T-helper 9 cell (primary cell): ENCODE data around the gene UBC.
"Not testable (repeated sequence)": the region's sequence is repeated elsewhere in the genome, so short reads cannot be mapped to it uniquely, and the experiment has no call there.

ENCODE experiments used
- DNase-seq: peaks from one replicate; pipeline ENCODE4 v3.0.0-alpha.2; 2020

The UBC gene

GRCh38 chr12:124913474-124914391 is 717 bp downstream of the UBC start:
- peak; percentile 89 for DNase-seq

DNA sequence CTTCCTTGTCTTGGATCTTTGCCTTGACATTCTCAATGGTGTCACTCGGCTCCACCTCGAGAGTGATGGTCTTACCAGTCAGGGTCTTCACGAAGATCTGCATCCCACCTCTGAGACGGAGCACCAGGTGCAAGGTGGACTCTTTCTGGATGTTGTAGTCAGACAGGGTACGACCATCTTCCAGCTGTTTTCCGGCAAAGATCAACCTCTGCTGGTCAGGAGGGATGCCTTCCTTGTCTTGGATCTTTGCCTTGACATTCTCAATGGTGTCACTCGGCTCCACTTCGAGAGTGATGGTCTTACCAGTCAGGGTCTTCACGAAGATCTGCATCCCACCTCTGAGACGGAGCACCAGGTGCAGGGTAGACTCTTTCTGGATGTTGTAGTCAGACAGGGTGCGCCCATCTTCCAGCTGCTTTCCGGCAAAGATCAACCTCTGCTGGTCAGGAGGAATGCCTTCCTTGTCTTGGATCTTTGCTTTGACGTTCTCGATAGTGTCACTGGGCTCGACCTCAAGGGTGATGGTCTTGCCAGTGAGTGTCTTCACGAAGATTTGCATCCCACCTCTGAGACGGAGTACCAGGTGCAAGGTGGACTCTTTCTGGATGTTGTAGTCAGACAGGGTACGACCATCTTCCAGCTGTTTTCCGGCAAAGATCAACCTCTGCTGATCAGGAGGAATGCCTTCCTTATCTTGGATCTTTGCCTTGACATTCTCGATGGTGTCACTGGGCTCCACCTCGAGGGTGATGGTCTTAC is 1.7 kb downstream of the UBC start:
- not testable (repeated sequence) for DNase-seq

DNA sequence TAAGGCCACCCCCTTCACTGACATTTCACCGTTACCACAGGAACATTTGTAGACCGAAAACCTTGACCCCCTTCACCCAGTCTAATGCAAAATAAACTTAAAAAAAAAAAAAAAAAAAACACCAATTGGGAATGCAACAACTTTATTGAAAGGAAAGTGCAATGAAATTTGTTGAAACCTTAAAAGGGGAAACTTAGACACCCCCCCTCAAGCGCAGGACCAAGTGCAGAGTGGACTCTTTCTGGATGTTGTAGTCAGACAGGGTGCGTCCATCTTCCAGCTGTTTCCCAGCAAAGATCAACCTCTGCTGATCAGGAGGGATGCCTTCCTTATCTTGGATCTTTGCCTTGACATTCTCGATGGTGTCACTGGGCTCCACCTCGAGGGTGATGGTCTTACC is 2.9 kb downstream of the UBC start:
- not testable (repeated sequence) for DNase-seq

DNA sequence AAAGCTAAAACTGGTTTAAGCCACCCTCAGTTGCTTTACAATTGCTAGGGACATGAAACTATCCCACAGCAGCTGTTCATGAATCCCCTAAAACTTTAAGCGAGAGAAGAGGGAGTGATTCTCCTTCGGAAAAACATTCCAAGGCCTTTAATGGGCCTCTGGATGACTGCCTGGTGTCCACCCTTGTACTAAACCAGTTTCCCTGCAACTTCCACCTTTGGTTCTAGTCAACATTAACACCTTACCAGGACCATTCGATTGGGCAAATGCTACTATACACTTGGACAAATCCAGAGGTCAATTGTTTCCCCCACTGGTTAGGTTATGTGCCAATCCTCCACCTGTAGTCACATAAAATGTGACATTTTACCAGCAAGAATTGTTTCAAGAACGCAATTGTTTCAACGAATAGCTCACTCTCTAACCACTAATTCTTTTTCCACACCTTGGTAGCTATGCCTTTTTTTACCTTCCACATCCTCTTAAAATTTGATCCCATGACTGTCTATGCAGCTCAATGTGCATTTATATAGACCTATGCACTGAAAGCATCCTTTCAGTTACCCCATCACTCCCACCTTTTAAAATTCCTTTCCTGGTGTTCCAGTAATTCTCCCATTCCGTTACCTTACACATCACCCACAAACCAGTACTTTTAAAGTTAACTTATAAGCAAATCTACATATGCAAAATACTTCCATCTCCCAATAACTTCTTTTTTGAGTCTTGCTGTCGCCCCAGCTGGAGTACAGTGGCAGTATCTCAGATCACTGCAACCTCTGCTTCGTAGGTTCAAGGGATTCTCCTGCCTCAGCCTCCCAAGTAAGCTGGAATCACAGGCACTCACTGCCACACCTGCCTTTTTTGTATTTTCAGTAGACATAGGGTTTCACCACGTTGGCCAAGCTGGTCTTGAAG is 3.6 kb downstream of the UBC start:
- no peak for DNase-seq

DNA sequence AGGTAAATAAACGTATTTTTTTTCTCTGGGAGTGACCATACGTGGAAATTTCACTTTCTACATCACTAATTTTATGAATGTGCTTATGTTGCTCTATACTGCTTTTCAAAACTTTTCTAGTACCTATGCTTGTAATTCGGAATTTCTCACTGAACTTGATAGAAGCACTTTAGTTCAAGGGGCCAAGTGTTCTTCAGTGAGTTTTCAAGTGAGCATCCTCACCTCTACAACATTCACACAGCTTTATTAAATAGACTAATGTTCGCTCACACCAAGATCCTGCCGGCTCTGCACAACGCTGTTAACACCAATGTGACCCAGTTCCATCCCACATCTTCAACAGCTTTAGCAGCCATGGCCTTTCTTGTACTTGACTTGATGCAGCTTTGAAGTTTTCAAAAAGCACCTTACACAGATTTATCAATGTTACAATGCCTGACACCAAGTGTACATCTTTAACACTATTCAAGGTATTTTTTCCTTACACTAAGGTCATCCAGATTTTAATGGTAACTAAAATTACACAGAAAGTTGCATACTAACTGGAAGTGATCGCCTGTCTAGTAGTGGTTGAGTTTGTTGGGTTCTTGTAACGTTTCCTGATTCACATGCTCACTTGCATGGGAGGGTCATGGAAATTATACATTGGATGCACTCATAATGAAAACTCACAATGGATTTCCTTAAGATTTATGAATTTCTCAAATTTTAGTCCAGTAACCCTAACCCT is 4.5 kb downstream of the UBC start:
- DNase-seq, result no peak

- DNase-seq, result peak; percentile 82
These were observed 7.7 kb downstream of the UBC start for GRCh38 chr12:124906606-124907261.

DNA sequence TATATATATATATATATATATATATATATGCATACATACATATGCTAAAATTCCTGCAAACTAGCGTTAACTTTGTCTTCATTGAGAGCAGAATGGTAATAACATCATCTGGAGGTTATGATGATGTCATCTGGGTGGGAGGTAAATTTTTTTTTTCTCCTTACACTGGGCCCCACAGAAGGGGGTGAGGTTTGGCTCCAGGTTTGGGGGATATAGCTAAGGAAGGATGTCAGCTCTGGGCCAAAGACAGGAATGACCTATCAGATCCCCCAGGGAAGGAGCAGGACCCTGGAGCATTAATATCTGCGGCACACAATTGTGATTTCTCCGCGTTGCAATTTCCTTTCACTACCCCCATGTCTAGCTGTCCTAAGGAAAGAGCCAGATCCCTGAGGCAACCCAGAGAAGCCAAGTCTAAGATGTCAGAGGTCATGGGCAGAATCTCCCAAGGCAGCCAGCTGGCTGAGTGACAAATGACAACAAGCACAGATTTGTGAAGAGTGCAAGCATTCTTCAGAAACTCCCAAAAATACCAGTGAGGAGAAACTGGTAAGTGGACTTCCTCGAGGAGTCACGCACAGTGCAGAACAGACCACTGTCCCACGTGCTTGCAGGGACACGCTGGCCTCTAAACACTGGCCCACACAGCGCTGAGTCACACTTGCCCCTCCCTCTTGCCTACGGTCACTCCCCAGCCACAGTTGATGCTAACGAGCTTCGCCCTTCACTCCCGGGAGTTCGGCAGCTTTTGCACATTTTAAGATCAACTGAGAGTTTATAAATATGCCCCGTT is 9.9 kb downstream of the UBC start:
- DNase-seq, result no peak

DNA sequence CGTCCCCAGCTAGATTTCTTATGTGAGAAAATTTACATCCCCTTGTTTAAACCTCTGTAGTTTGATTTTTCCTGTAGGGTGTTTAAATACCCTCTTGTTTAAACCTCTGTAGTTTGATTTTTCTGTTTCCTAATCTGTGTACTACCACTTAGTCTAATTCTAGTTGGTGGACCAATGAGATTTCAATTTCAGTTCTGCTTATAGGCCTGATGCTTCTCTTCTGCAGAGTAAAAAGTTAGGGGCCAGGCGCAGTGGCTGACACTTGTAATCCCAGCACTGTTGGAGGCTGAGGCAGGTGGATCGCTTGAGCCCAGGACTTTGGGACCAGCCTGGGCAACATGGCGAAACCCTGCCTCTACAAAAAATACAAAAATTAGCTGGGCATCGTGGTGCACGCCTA is 11.5 kb downstream of the UBC start:
- no peak for DNase-seq

- DNase-seq, result no peak
These were observed 13.4 kb downstream of the UBC start for GRCh38 chr12:124901003-124901402.

- DNase-seq, result not testable (repeated sequence)
These were observed 14.1 kb downstream of the UBC start for GRCh38 chr12:124900345-124900795.

DNA sequence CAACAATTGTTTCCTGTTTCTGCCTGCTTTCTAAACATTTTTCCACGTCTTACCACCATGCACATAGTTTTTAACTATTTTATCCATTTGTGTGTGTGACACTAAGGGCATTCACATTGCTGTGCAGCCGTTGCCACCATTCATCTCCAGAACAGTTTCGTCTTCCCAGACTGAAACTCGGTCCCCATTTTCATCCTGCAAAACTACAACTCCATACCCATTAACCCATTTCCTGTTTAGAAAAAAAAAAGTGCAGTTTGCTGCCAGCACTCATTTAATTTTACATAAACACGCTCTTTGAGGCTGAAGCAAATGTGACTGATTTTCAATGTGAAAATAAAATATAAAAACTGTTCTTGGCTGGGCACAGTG is 15.5 kb downstream of the UBC start:
- no peak for DNase-seq

- DNase-seq, result peak; percentile 46
These were observed 16.1 kb downstream of the UBC start for GRCh38 chr12:124898200-124898922.

- DNase-seq, result no peak
These were observed 18.0 kb downstream of the UBC start for GRCh38 chr12:124896461-124896860.

DNA sequence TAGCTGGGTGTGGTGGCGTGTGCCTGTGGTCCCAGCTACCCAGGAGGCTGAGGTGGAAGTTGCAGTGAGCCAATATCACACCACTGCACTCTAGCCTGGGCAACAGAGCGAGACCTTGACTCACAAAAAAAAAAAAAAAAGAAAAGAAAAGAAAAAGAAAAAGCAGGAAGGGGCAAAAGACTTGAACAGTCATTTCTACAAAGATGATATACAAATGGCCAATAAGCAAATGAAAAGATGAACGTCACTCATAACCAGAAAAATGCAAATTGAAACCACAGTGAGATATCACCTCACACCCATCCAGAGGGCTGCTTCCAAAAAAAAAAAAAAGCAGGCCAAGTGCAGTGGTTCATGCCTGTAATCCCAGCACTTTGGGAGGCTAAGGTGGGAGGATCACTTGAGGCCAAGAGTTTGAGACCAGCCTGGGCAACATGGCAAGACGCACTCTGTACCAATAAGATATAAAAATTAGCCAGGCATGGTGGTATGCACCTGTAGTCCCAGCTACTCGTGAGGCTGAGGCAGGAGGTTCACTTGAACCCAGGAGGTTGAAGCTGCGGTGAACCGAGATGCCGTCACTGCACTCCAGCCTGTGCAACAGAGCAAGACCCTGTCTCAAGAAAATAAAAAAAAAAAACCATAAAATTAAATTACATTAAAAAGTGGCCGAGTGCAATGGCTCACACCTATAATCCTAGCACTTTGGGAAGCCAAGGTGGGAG is 20.5 kb downstream of the UBC start:
- no peak for DNase-seq

GRCh38 chr12:124888260-124888659 is 26.2 kb downstream of the UBC start:
- no peak for DNase-seq

DNA sequence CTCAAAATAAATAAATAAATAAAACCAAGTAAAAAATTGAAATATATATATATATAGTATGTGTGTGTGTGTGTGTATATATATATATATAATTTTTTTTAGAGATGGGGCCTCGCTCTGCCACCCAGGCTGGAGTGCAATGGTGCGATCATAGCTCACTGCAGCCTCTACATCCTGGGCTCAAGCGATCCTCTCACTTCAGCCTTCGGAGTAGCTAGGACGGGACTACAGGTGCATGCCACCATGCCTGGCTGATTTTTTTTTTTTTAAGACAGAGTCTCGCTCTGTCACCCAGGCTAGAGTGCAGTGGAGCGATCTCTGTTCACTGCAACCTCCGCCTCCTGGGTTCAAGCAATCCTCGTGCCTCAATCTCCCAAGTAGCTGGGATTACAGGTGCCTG is 26.7 kb downstream of the UBC start:
- DNase-seq, result not testable (repeated sequence)

DNA sequence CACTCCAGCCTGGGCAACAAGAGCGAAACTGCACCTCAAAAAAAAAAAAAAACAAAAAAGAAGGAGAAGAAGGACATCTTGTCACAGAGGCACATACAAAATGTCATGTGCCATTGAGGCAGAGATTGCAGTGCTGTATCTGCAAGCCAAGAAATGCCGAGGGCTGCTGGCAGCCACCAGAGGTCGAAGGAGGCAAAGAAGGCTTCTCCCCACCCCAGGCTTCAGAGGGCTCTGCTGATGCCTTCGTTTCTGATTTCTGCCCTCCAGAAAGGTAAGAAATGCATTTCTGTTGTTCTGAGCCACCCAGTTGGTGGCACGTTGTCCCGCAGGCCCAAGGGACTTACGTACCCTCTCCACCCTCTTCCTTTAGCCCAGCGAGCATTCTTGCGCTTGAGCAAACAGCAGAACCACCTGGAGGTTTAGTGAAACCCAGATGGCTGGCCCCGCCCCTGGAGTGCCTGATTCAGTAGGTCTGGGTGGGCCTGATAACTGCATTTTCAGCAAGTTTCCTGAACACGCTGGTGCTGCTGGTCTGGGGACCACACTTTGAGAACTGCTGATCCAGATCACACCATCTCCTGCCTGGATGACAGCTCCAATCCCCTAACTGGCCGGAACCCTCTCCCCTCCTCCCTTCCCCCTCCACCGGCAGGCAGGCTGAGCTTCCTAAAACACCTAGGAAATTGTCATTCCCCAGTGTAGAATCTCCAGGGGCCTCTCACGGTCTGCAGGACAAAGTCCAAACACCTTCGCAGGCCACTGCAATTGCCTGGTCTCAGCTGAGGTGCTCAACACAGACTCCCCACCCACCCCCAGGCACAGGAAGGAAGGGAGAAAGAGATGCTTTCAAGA is 29.6 kb downstream of the UBC start:
- no peak for DNase-seq
